SK-N-SH treated with all-trans-retinoic acid at 6 μM for 48 hours (cell line): Measurements from ENCODE around the gene OPN1MW2.
"Not testable (repeated sequence)": the region's sequence is repeated elsewhere in the genome, so short reads cannot be mapped to it uniquely, and the experiment has no call there.

Experiments used
- CREB5 ChIP-seq: fragments of 250-450 bp; sonication (Bioruptor Pico); IDR thresholded peaks from 2 replicates; pipeline ENCODE4 v1.5.1; 2020; ENCODE audit warnings: low read depth, mild to moderate bottlenecking, moderate library complexity
- CSRNP3 ChIP-seq: fragments of 250-450 bp; sonication (Bioruptor Pico); IDR thresholded peaks from 2 replicates; pipeline ENCODE4 v1.5.1; 2021; ENCODE audit warnings: mild to moderate bottlenecking, moderate library complexity
- ZFP30 ChIP-seq: fragments of 450-650 bp; formaldehyde crosslinking; IDR thresholded peaks from 2 replicates; pipeline ENCODE4 v1.5.0; 2022; ENCODE audit warnings: mild to moderate bottlenecking, moderate library complexity
- ZNF8 ChIP-seq: fragments of 450-650 bp; formaldehyde crosslinking; IDR thresholded peaks from 2 replicates; pipeline ENCODE4 v1.5.0; 2020; ENCODE audit warnings: mild to moderate bottlenecking, moderate library complexity

GRCh38 chrX:154194316-154194715, 25.2 kb upstream of the OPN1MW2 start:
- TF ChIP-seq ZNF8 (CRISPR knock-in tag); ZFP30; CSRNP3 (CRISPR knock-in tag); CREB5 (CRISPR knock-in tag): not testable (repeated sequence)
